Coronary artery (tissue), 2 donors: ENCODE measurements around the gene PRICKLE1.

Experiments
- DNase-seq: peaks from one replicate; pipeline ENCODE4 v3.0.0-alpha.2; 2017; ENCODE audit warnings: low spot score
- H3K27ac ChIP-seq, 2 donors: fragments of 200-600 bp; sonication (generic); one replicate each; pipeline ENCODE4 v1.5.1; 2016 to 2019
- H3K4me3 ChIP-seq: fragments of 200-600 bp; sonication (generic); 2 replicates; pipeline ENCODE4 v1.5.1; 2016; ENCODE audit warnings: mild to moderate bottlenecking, moderate library complexity
- TF ChIP-seq, protein P1 (sequence below): fragments of 200-600 bp; sonication (generic); IDR thresholded peaks from one replicate; pipeline ENCODE4 v1.5.1; 2019; ENCODE audit warnings: antibody characterized with exemption

Gene PRICKLE1

DNA sequence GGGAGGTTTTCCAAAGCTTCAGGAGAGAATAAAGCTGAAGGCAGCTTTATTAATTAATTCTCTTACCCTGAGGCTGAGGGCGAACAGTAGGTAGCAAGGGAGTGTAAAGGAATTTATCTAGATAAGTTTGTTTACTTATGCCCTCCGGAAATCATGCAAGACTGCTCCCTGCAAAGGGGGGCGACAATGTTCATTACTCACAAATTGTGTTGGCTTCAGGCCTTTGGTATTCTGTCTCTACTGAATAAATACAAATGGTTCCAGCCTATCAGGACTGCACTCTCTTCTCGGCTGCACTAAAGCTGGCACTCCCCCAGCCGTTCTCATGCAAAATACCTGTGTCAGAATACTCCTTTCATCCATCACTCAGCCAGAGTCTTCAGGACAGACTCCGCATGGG is 142.8 kb downstream of the PRICKLE1 start:
- TF ChIP-seq, protein P1, sequence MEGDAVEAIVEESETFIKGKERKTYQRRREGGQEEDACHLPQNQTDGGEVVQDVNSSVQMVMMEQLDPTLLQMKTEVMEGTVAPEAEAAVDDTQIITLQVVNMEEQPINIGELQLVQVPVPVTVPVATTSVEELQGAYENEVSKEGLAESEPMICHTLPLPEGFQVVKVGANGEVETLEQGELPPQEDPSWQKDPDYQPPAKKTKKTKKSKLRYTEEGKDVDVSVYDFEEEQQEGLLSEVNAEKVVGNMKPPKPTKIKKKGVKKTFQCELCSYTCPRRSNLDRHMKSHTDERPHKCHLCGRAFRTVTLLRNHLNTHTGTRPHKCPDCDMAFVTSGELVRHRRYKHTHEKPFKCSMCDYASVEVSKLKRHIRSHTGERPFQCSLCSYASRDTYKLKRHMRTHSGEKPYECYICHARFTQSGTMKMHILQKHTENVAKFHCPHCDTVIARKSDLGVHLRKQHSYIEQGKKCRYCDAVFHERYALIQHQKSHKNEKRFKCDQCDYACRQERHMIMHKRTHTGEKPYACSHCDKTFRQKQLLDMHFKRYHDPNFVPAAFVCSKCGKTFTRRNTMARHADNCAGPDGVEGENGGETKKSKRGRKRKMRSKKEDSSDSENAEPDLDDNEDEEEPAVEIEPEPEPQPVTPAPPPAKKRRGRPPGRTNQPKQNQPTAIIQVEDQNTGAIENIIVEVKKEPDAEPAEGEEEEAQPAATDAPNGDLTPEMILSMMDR, result no peak
- Histone ChIP-seq H3K4me3 (no peak overlapping the region), H3K27ac (no peak overlapping the region)
- no peak for DNase-seq

DNA sequence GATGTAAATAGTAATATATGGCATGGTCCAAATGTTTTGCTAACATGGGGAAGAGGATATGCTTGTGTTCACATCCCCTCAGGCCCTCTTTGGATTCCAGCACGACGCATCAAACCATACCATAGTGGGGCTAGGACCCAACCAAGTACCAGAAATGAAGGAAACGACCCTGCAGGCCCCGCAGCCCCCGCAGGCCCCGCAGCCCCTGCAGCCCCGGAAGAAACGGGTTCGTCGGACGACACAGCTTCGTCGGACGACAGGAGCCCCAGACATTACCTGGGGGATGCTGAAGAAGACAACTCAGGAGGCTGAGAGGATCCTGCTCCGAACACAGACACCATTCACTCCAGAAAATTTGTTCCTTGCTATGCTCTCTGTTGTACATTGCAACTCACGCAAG is 143.7 kb downstream of the PRICKLE1 start:
- DNase-seq, result no peak
- no peak overlapping the region for H3K27ac ChIP-seq
- TF ChIP-seq, protein P1, result no peak
- no peak overlapping the region for H3K4me3 ChIP-seq

DNA sequence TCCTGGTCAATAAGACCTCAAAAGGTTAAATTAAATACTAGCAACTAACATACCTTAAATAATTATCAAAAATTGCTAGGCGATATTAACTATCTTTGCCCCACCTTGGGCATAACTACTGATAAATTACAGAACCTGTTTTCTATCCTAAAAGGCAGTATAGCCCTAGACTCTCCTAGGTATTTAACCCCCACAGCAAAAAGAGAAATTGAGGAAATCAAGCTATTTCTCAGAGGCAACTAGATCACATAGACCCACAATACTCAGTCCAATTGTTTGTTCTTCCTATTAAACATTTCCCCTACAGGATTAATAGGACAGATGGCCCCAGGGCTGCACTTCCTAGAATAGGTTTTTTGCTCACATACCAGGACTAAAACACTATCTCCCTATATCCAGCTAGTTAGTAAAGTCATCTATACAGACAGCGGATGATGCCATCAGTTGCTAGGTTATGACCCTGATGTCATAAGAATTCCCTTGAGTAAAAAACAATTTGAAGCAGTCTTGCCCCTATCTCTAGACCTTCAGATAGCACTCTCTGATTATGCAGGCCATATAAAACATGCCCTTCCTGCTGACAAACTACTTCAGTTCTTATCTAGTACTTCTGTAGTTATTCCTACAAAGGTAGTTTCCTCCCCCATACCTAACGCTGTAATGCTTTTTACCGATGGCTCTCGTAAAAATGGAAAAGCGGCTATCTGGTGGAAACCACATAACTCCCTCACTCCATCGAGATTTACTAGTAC is 145.2 kb downstream of the PRICKLE1 start:
- TF ChIP-seq, protein P1, result no peak
- Histone ChIP-seq H3K4me3 (no peak overlapping the region), H3K27ac (no peak overlapping the region)
- no peak for DNase-seq

DNA sequence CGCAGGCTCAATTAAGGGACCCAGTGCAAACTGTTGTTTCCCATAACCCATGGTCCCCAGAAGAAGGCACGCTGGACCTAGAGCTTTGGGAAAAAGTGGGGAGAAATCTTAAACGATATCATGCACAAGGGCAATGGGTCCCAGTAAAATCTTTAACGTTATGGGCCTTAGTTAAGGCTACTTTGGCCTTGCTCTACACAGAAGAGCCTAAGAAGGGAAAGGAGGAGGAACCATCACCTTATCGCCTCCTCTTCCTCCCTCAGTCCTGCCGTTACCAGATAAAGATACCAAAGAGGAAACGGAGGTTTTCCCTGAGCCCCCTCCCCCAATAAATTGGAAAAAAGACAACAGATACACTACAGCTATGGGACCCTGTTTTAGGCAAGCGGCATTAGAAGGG is 146.7 kb downstream of the PRICKLE1 start:
- TF ChIP-seq, protein P1, result no peak
- Histone ChIP-seq H3K27ac (no peak overlapping the region), H3K4me3 (no peak overlapping the region)
- DNase-seq, result no peak

DNA sequence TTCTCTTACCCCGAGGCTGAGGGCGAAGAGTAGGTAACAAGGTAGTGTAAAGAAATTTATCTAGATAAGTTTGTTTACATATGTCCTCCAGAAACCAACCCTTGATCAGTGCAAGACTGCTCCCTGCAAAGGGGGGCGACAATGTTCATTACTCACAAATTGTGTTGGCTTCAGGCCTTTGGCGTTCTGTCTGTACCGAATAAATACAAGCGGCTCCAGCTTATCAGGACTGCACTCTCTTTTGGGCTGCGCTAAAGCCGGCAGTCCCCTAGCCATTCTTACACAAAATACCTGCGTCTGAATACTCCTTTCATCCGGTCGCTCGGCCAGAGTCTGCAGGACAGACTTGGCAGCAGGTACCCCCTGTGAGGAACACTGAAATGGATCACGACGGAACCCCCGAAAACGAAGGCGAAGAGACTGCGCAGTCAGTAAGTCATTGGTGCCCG is 147.2 kb downstream of the PRICKLE1 start:
- Histone ChIP-seq H3K27ac (no peak overlapping the region), H3K4me3 (no peak overlapping the region)
- DNase-seq, result no peak
- TF ChIP-seq, protein P1, result no peak

DNA sequence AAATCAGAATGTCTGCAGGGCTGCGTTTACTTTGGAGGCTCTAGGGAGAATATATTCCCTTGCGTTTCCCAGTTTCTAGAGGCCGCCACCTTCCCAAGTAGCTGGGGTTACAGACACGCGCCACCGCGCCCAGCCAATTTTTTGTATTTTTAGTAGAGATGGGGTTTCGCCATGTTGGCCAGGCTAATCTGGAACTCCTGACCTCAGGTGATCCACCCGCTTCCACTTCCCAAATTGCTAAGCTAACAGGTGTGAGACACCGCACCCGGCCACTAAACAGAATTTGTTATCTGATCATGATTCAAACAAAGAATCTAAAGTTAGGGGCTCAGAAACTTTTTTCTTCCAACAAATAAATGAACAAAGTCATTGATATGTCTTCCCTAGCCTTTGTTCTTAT is 148.9 kb downstream of the PRICKLE1 start:
- no peak overlapping the region for H3K27ac ChIP-seq
- no peak for DNase-seq

More for the DNA sequence above, 148.9 kb downstream of the PRICKLE1 start:
- TF ChIP-seq, protein P1, result no peak
- no peak overlapping the region for H3K4me3 ChIP-seq
